CD4-positive, alpha-beta T cell treated with Interleukin-15 for 1 hour (primary cell): ENCODE results near the gene YJU2.
"Not testable (repeated sequence)": the region's sequence is repeated elsewhere in the genome, so short reads cannot be mapped to it uniquely, and the experiment has no call there.

Source experiments
- DNase-seq: peaks from one replicate; pipeline ENCODE4 v3.0.0-alpha.2; 2020

YJU2 gene

GRCh38 chr19:4246767-4247593 is at the start of gene YJU2:
Gene YJU2, plus strand, starts transcription at chr19:4247080. Its CDS starts 67 bp downstream, at chr19:4247147.
- peak; percentile 99 for DNase-seq

- no peak for DNase-seq
Observed at GRCh38 chr19:4197228-4197624, 49.7 kb upstream of the YJU2 start.

GRCh38 chr19:4197625-4198466 is 49.0 kb upstream of the YJU2 start:
- DNase-seq, result no peak

- DNase-seq, result no peak
Observed at GRCh38 chr19:4198467-4199126, 48.3 kb upstream of the YJU2 start.

- no peak for DNase-seq
Observed at GRCh38 chr19:4199699-4200293, 47.1 kb upstream of the YJU2 start.

GRCh38 chr19:4200940-4201542 is 45.8 kb upstream of the YJU2 start:
- DNase-seq, result no peak

GRCh38 chr19:4201798-4202197 is 45.1 kb upstream of the YJU2 start:
- no peak for DNase-seq

- DNase-seq, result no peak
Observed at GRCh38 chr19:4206818-4207484, 39.9 kb upstream of the YJU2 start.

GRCh38 chr19:4208385-4209094 is 38.3 kb upstream of the YJU2 start:
- DNase-seq, result no peak

GRCh38 chr19:4210166-4210731 is 36.6 kb upstream of the YJU2 start:
- no peak for DNase-seq

GRCh38 chr19:4213116-4213515 is 33.8 kb upstream of the YJU2 start:
- DNase-seq, result no peak

GRCh38 chr19:4215807-4216206 is 31.1 kb upstream of the YJU2 start:
- DNase-seq, result no peak

- no peak for DNase-seq
Observed at GRCh38 chr19:4216846-4217245, 30.0 kb upstream of the YJU2 start.

- DNase-seq, result no peak
Observed at GRCh38 chr19:4217429-4218264, 29.2 kb upstream of the YJU2 start.

GRCh38 chr19:4218523-4218922 is 28.4 kb upstream of the YJU2 start:
- DNase-seq, result not testable (repeated sequence)

- DNase-seq, result no peak
Observed at GRCh38 chr19:4220188-4220587, 26.7 kb upstream of the YJU2 start.

GRCh38 chr19:4224470-4224869 is 22.4 kb upstream of the YJU2 start:
- no peak for DNase-seq

GRCh38 chr19:4225885-4226284 is 21.0 kb upstream of the YJU2 start:
- no peak for DNase-seq

GRCh38 chr19:4227771-4228170 is 19.1 kb upstream of the YJU2 start:
- no peak for DNase-seq

GRCh38 chr19:4228765-4229178 is 18.1 kb upstream of the YJU2 start:
- no peak for DNase-seq
